NT2/D1 (cell line): Measurements from ENCODE around the gene SDK1.
A peak's percentile ranks its signal among the peaks of the same experiment; 100 is the strongest.

Experiments used
- DNase-seq: peaks from one replicate; pipeline ENCODE4 v3.0.0-alpha.2; 2011; ENCODE audit warnings: low read depth, low spot score
- H3K27me3 ChIP-seq: 2 replicates; pipeline ENCODE4 v1.6.0; 2011; ENCODE audit warnings: mild to moderate bottlenecking; ENCODE audit not compliant: insufficient read length, insufficient read depth
- H3K36me3 ChIP-seq: 2 replicates; pipeline ENCODE4 v1.6.1; 2011; ENCODE audit warnings: mild to moderate bottlenecking, low read length, mixed read lengths; ENCODE audit not compliant: insufficient read depth, insufficient read length
- H3K4me1 ChIP-seq: 2 replicates; pipeline ENCODE4 v1.5.1; 2011; ENCODE audit not compliant: insufficient read depth, insufficient read length
- H3K4me3 ChIP-seq: 2 replicates; pipeline ENCODE4 v1.5.1; 2011; ENCODE audit warnings: low read depth; ENCODE audit not compliant: insufficient read length
- H3K9ac ChIP-seq: 2 replicates; pipeline ENCODE4 v1.6.0; 2011; ENCODE audit warnings: low read depth; ENCODE audit not compliant: insufficient read length
- H3K9me3 ChIP-seq: 2 replicates; pipeline ENCODE4 v1.5.1; 2011; ENCODE audit warnings: mild to moderate bottlenecking, low read length; ENCODE audit not compliant: insufficient read depth
- SUZ12 ChIP-seq: IDR thresholded peaks from 2 replicates; pipeline ENCODE4 v1.6.1; 2011; ENCODE audit not compliant: insufficient read length, insufficient read depth; ENCODE audit errors: extremely low read depth
- YY1 ChIP-seq: IDR thresholded peaks from 2 replicates; pipeline ENCODE4 v1.6.1; 2011; ENCODE audit not compliant: insufficient read length, insufficient read depth
- ZNF274 ChIP-seq: IDR thresholded peaks from 2 replicates; pipeline ENCODE4 v1.6.1; 2011; ENCODE audit warnings: mild to moderate bottlenecking, low read depth, low read length

The SDK1 gene

DNA sequence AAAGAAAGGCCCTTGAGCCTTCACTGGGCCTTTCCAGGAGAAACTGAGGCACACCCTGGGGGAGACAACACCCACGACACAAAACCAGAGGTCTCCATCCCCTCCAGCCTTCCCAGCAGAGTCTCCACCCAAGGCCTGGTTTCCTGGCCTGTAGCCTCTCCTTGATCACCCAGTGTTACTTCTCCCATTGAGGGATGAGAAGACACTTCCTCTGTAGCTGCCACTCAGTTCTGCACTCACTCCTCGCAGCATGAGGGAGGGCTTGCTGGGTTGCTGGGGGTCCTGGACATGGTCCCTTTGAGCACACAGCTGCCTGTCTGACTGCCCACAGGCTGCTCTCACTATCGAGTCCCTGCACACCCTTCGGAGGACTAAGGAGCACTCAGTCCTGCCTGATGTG lies 943.0 kb downstream of the SDK1 start:
- TF ChIP-seq YY1: no peak
- no peak for TF ChIP-seq ZNF274
- no peak for TF ChIP-seq SUZ12
- peaks cover 21% of the 10 kb centered on the region for H3K9me3 ChIP-seq
- H3K9ac ChIP-seq: no peak overlapping the region
- no peak for DNase-seq
- H3K4me1 ChIP-seq: peaks cover 31% of the 10 kb centered on the region
- no peaks in the 10 kb centered on the region for H3K36me3 ChIP-seq
- H3K27me3 ChIP-seq: no peaks in the 10 kb centered on the region
- no peak overlapping the region for H3K4me3 ChIP-seq

DNA sequence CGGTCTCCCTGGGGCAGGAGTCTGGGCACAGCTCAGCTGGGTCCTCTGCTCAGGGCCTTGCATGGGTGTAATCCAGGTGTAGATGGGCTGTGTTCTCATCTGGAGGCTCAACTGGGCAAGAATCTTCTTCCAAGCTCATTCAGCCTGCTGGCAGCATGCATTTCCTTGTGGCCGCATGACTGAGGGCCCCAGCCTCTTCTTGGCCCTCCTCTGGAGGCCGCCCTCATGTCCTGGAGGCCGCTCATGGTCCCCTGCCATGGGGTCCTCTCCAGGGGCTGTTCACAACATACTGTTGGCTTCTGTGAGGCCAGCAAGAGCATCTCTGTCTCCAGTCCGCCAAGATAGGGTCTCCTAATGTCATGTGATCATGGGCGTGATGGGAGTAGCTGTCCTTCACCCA lies 943.6 kb downstream of the SDK1 start:
- no peak overlapping the region for H3K4me3 ChIP-seq
- DNase-seq: no peak
- H3K9me3 ChIP-seq: peaks cover 21% of the 10 kb centered on the region
- TF ChIP-seq YY1: no peak
- TF ChIP-seq SUZ12: no peak
- no peak for TF ChIP-seq ZNF274
- H3K4me1 ChIP-seq: peaks cover 31% of the 10 kb centered on the region
- no peak overlapping the region for H3K9ac ChIP-seq
- no peaks in the 10 kb centered on the region for H3K27me3 ChIP-seq
- H3K36me3 ChIP-seq: no peaks in the 10 kb centered on the region

DNA sequence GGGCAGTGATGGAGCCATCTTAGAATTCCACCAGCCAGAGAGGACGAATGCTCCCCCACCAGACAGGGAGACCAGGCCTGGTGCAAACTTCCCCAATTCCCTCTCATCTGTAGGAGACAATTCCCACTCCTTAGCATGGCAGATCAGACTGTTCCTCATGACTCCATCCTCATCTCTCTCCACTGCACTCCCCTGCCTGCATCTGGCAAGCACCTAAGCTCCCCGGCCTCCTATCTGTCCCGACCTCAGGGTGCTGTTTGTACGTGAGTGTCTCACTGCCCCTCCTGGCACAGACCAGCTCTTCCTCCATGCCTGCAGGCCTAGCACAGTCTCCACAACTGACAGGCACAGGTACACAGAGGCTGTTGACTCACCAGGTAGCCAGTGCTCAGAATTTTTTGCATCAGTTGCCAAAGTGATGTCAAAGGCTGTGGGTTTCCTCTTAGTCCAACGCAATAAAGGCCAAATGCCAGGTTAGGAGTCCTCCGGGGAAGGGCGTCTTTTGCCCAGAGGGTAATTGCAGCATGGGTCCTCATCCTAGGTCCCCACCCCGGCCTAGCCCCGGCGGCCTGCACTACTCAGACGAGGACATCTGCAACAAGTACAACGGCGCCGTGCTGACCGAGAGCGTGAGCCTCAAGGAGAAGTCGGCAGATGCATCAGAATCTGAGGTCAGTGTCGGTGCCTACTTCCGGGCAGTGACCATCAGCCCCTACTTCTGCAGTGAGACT lies 944.2 kb downstream of the SDK1 start:
- H3K27me3 ChIP-seq: no peaks in the 10 kb centered on the region
- TF ChIP-seq YY1 (no peak), ZNF274 (no peak), SUZ12 (no peak)
- peaks cover 21% of the 10 kb centered on the region for H3K9me3 ChIP-seq
- H3K9ac ChIP-seq: peak overlapping the region; percentile 6
- H3K4me3 ChIP-seq: no peak overlapping the region
- no peak for DNase-seq
- H3K36me3 ChIP-seq: no peaks in the 10 kb centered on the region
- H3K4me1 ChIP-seq: peaks cover 31% of the 10 kb centered on the region

DNA sequence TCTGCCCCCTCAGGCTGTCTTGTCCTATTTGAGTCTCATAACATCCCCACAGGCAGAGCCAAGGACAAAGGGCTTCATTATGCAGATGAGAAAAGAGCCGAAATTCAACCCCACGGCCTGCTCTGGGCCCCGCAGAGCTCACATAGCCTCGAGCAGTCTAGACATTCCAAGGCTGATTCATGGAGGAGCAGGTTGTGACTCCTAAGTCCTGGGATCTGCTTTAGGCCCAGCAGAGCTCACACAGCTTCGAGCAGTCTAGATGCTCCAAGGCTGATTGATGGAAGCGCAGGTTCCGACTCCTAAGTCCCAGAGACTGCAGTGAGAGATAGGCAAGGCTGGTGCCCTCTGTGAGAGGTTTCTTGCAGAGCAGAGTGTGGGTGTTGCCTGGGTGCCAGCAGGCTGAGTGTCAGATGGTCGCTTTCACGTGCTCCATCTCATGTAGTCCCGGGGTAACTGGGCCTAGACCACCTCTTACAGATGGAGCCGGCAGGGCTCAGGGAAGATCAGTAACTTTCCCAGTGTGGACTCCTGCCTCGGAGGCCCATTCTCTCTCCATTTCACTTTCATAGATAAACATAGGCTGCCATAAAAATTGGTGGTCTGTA lies 944.9 kb downstream of the SDK1 start:
- Histone ChIP-seq H3K4me1 (peaks cover 26% of the 10 kb centered on the region), H3K4me3 (no peak overlapping the region), H3K9me3 (peaks cover 21% of the 10 kb centered on the region), H3K9ac (peak overlapping the region; percentile 24), H3K27me3 (no peaks in the 10 kb centered on the region), H3K36me3 (no peaks in the 10 kb centered on the region)
- TF ChIP-seq YY1 (no peak), ZNF274 (no peak), SUZ12 (no peak)
- peak; percentile 91 for DNase-seq

DNA sequence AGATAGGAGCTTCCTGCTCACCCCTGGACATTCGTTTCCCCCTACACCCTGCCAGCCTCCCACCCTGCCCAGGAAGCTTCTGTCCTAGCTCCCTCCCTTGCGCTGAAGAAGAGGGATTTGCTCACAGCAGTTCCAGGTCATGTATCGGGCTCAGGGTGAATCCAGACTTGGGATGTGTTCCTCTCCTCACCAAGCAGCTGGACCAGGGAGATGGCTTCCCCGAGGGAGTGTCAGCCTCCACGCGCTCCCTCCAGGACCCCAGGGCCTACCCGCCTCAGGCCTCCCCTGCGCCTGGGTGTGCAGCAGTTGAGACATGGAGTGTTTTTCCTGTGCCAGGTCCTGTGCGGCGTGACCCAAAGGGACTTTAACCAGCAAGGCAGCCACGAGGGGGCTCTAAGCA lies 945.5 kb downstream of the SDK1 start:
- H3K4me3 ChIP-seq: no peak overlapping the region
- H3K27me3 ChIP-seq: no peaks in the 10 kb centered on the region
- H3K9me3 ChIP-seq: peaks cover 24% of the 10 kb centered on the region
- H3K36me3 ChIP-seq: no peaks in the 10 kb centered on the region
- peaks cover 25% of the 10 kb centered on the region for H3K4me1 ChIP-seq
- no peak overlapping the region for H3K9ac ChIP-seq
- no peak for DNase-seq
- no peak for TF ChIP-seq ZNF274
- no peak for TF ChIP-seq YY1
- TF ChIP-seq SUZ12: no peak

DNA sequence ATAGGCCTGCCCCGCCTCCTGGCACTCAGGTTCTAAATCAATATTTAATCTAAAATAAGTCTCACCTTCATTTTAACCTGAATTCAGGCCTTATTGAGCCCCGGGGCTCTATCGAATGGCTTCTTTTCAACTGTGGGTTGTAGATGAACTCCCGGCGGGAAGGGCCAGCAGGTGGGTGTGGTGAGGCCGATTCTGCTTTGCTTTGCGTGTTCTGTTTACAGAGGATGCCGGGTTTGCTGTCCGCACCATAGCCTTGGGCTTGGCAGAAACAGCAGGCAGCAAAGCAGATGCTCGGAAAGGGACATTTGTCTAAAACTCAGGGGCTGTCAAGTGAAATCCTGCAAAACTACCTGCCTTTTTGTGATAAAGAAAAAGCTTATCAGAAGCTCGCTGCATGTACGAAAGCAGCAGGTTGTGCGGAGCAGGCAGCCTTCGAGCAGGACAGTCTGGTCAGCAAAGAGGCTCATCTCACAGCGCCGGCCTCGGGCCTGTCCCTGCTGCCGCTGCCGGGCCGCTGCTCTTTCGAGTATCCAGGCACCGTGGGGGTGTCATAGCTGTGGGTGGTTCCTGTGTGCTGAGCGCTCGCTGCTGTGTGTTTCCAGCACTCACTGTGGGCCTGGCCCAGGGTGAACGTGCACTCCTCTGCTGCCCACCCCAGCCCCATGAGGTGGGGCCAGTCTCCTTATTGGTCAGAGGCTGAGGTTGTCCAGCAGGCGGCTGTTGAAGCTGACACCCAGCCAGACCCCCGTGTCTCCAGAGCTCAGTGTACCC lies 946.2 kb downstream of the SDK1 start:
- TF ChIP-seq ZNF274 (no peak), SUZ12 (no peak), YY1 (no peak)

DNA sequence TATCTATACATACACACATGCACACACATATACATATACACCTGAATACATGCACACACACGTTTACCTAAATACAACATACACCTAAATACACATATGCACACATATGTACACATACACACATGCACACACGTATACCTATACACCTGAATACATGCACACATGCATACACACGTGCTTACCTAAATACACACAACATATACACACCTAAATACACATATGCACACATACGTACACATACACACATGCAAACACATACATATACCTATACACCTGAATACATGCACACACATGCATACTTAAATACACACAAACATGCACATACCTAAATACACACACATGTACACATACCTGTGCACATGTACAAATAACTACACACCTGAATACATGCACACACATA lies 947.2 kb downstream of the SDK1 start:
- Histone ChIP-seq H3K4me3 (no peak overlapping the region), H3K4me1 (peaks cover 19% of the 10 kb centered on the region), H3K9ac (no peak overlapping the region), H3K27me3 (no peaks in the 10 kb centered on the region), H3K36me3 (no peaks in the 10 kb centered on the region), H3K9me3 (peaks cover 28% of the 10 kb centered on the region)
- no peak for DNase-seq
- TF ChIP-seq YY1 (no peak), SUZ12 (no peak), ZNF274 (no peak)

More for the DNA sequence above, 946.2 kb downstream of the SDK1 start:
- peaks cover 28% of the 10 kb centered on the region for H3K9me3 ChIP-seq
- peaks cover 19% of the 10 kb centered on the region for H3K4me1 ChIP-seq
- no peak for DNase-seq
- no peaks in the 10 kb centered on the region for H3K36me3 ChIP-seq
- no peak overlapping the region for H3K4me3 ChIP-seq
- no peaks in the 10 kb centered on the region for H3K27me3 ChIP-seq
- peak overlapping the region; percentile 37 for H3K9ac ChIP-seq
